PFSK-1 (cell line): ENCODE results near the gene RASSF4.

Experiments
- POLR2AphosphoS5 ChIP-seq: IDR thresholded peaks from 2 replicates; pipeline ENCODE4 v1.6.1; 2012; ENCODE audit warnings: low read depth, mild to moderate bottlenecking, control low read depth, low read length, moderate library complexity
- TAF1 ChIP-seq: IDR thresholded peaks from 2 replicates; pipeline ENCODE4 v1.6.1; 2012; ENCODE audit warnings: low read length, control low read depth, borderline replicate concordance; ENCODE audit not compliant: insufficient read depth
- TF ChIP-seq, protein P1 (sequence below), 2 experiments: IDR thresholded peaks; 2 replicates each; pipeline versions ENCODE4 v1.6.1 to v1.8.0; 2011 to 2012; ENCODE audit warnings: low read depth in 2 of 2, low read length in 2 of 2, control low read depth in 1 of 2, inconsistent platforms in 1 of 2, mild to moderate bottlenecking in 1 of 2, moderate library complexity in 1 of 2; ENCODE audit not compliant: insufficient read depth in 1 of 2

- TF ChIP-seq POLR2AphosphoS5 (no peak), TAF1 (no peak)
- TF ChIP-seq, protein P1, sequence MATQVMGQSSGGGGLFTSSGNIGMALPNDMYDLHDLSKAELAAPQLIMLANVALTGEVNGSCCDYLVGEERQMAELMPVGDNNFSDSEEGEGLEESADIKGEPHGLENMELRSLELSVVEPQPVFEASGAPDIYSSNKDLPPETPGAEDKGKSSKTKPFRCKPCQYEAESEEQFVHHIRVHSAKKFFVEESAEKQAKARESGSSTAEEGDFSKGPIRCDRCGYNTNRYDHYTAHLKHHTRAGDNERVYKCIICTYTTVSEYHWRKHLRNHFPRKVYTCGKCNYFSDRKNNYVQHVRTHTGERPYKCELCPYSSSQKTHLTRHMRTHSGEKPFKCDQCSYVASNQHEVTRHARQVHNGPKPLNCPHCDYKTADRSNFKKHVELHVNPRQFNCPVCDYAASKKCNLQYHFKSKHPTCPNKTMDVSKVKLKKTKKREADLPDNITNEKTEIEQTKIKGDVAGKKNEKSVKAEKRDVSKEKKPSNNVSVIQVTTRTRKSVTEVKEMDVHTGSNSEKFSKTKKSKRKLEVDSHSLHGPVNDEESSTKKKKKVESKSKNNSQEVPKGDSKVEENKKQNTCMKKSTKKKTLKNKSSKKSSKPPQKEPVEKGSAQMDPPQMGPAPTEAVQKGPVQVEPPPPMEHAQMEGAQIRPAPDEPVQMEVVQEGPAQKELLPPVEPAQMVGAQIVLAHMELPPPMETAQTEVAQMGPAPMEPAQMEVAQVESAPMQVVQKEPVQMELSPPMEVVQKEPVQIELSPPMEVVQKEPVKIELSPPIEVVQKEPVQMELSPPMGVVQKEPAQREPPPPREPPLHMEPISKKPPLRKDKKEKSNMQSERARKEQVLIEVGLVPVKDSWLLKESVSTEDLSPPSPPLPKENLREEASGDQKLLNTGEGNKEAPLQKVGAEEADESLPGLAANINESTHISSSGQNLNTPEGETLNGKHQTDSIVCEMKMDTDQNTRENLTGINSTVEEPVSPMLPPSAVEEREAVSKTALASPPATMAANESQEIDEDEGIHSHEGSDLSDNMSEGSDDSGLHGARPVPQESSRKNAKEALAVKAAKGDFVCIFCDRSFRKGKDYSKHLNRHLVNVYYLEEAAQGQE (IDR thresholded peaks at IDR 0.05; ENCODE audit: insufficient read depth in 1 of 2, low read depth in 2 of 2, low read length in 2 of 2), result no peak
These were observed 13.9 kb downstream of the RASSF4 start for GRCh38 chr10:44973323-44974081.
